ENCODE data around the gene STK24.

The STK24 gene

GRCh38 chr13:98398581-98398980 is 178.3 kb downstream of the STK24 start:
- ATAC-seq, result no peak
- TF ChIP-seq PPARA (CRISPR knock-in tag; IDR thresholded peaks at IDR 0.05; ENCODE audit: borderline replicate concordance) (no peak), ZFP30 (CRISPR knock-in tag; IDR thresholded peaks at IDR 0.05) (no peak), CREB5 (CRISPR knock-in tag; IDR thresholded peaks at IDR 0.05; ENCODE audit: low read depth) (no peak), ARNTL (CRISPR knock-in tag; IDR thresholded peaks at IDR 0.05; ENCODE audit: borderline replicate concordance, low read depth) (no peak), ZFP3 (CRISPR knock-in tag; IDR thresholded peaks at IDR 0.05) (no peak), ZNF8 (CRISPR knock-in tag; IDR thresholded peaks at IDR 0.05) (no peak), OSR1 (CRISPR knock-in tag; IDR thresholded peaks at IDR 0.05) (no peak), ISL1 (CRISPR knock-in tag; IDR thresholded peaks at IDR 0.05) (no peak), SNAI2 (CRISPR knock-in tag; IDR thresholded peaks at IDR 0.05) (no peak), TOX (CRISPR knock-in tag; IDR thresholded peaks at IDR 0.05; ENCODE audit: borderline replicate concordance) (no peak)
- TF ChIP-seq, protein P1, sequence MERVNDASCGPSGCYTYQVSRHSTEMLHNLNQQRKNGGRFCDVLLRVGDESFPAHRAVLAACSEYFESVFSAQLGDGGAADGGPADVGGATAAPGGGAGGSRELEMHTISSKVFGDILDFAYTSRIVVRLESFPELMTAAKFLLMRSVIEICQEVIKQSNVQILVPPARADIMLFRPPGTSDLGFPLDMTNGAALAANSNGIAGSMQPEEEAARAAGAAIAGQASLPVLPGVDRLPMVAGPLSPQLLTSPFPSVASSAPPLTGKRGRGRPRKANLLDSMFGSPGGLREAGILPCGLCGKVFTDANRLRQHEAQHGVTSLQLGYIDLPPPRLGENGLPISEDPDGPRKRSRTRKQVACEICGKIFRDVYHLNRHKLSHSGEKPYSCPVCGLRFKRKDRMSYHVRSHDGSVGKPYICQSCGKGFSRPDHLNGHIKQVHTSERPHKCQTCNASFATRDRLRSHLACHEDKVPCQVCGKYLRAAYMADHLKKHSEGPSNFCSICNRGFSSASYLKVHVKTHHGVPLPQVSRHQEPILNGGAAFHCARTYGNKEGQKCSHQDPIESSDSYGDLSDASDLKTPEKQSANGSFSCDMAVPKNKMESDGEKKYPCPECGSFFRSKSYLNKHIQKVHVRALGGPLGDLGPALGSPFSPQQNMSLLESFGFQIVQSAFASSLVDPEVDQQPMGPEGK (CRISPR knock-in tag; IDR thresholded peaks at IDR 0.05; ENCODE audit: borderline replicate concordance), result no peak

DNA sequence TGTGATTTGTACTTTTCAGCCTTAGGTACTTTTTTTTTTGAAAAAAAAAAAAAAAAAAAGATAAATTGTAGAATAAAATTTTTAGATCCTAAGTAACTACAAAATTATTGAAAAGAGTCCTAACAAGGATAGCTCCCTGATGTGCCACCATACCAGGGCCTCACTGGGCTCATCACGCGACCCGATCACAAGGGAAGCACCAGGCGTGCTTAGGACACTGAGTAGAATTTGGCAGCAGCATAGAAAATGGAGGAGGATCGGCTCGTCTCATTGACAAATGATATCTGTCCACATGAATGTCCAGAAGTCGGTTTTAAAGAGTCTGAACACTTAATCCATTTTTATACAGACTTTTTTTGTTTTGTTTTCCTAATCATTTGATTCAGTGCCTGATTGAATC is 179.0 kb downstream of the STK24 start:
- TF ChIP-seq ZNF70 (CRISPR knock-in tag; IDR thresholded peaks at IDR 0.05) (no peak), RARB (CRISPR knock-in tag; IDR thresholded peaks at IDR 0.05) (no peak), ZFP3 (CRISPR knock-in tag; IDR thresholded peaks at IDR 0.05) (no peak), ZNF8 (CRISPR knock-in tag; IDR thresholded peaks at IDR 0.05) (no peak), OSR1 (CRISPR knock-in tag; IDR thresholded peaks at IDR 0.05) (no peak), CREB5 (CRISPR knock-in tag; IDR thresholded peaks at IDR 0.05; ENCODE audit: low read depth) (no peak), CSDC2 (CRISPR knock-in tag; IDR thresholded peaks at IDR 0.05) (no peak), ISL1 (CRISPR knock-in tag; IDR thresholded peaks at IDR 0.05) (no peak), TOX (CRISPR knock-in tag; IDR thresholded peaks at IDR 0.05; ENCODE audit: borderline replicate concordance) (no peak)
- TF ChIP-seq, protein P1 (CRISPR knock-in tag; IDR thresholded peaks at IDR 0.05; ENCODE audit: borderline replicate concordance), result no peak
- TF ChIP-seq, protein P2, sequence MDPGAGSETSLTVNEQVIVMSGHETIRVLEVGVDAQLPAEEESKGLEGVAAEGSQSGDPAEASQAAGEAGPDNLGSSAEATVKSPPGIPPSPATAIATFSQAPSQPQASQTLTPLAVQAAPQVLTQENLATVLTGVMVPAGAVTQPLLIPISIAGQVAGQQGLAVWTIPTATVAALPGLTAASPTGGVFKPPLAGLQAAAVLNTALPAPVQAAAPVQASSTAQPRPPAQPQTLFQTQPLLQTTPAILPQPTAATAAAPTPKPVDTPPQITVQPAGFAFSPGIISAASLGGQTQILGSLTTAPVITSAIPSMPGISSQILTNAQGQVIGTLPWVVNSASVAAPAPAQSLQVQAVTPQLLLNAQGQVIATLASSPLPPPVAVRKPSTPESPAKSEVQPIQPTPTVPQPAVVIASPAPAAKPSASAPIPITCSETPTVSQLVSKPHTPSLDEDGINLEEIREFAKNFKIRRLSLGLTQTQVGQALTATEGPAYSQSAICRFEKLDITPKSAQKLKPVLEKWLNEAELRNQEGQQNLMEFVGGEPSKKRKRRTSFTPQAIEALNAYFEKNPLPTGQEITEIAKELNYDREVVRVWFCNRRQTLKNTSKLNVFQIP (CRISPR knock-in tag; IDR thresholded peaks at IDR 0.05; ENCODE audit: borderline replicate concordance, low read depth), result no peak
- ATAC-seq, result no peak

GRCh38 chr13:98397221-98397620 is 179.7 kb downstream of the STK24 start:
- ATAC-seq, result peak; percentile 56

More at GRCh38 chr13:98397221-98397620, 179.7 kb downstream of the STK24 start:
- TF ChIP-seq, protein P3, sequence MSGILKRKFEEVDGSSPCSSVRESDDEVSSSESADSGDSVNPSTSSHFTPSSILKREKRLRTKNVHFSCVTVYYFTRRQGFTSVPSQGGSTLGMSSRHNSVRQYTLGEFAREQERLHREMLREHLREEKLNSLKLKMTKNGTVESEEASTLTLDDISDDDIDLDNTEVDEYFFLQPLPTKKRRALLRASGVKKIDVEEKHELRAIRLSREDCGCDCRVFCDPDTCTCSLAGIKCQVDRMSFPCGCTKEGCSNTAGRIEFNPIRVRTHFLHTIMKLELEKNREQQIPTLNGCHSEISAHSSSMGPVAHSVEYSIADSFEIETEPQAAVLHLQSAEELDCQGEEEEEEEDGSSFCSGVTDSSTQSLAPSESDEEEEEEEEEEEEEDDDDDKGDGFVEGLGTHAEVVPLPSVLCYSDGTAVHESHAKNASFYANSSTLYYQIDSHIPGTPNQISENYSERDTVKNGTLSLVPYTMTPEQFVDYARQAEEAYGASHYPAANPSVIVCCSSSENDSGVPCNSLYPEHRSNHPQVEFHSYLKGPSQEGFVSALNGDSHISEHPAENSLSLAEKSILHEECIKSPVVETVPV (CRISPR knock-in tag; IDR thresholded peaks at IDR 0.05), result no peak
- TF ChIP-seq ZNF8 (CRISPR knock-in tag; IDR thresholded peaks at IDR 0.05) (no peak), ZC3H10 (CRISPR knock-in tag; IDR thresholded peaks at IDR 0.05) (no peak), ZFP30 (CRISPR knock-in tag; IDR thresholded peaks at IDR 0.05) (no peak), ARNTL (CRISPR knock-in tag; IDR thresholded peaks at IDR 0.05; ENCODE audit: borderline replicate concordance, low read depth) (no peak)
- TF ChIP-seq, protein P2 (CRISPR knock-in tag; IDR thresholded peaks at IDR 0.05; ENCODE audit: borderline replicate concordance, low read depth), result no peak
